Medulla oblongata (tissue), 1 donor: Measurements from ENCODE around the gene SPSB4.

Experiments used
- DNase-seq: peaks from one replicate; pipeline ENCODE4 v3.0.0-alpha.2; 2015; ENCODE audit errors: extremely low spot score

SPSB4 gene

DNA sequence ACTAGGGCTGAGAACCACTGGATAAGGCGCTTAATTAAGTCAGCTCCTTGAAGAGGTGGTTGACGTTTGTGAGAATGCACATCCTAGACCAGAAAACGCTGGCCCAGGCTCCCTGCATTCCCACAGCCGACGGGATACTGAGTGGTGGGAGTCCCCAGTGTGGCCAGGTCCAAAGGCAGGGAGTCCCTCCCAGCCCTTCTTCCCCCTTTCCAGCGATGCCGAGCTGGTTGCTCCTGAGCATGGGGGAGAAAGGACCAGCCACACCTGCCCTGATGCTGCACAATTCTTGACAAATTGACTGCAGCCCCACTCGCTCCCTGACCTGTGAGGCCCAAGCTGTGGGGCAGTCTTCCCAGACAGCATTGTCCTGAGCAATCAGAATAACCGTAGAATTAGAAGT lies 101.0 kb downstream of the SPSB4 start:
- DNase-seq = no peak

DNA sequence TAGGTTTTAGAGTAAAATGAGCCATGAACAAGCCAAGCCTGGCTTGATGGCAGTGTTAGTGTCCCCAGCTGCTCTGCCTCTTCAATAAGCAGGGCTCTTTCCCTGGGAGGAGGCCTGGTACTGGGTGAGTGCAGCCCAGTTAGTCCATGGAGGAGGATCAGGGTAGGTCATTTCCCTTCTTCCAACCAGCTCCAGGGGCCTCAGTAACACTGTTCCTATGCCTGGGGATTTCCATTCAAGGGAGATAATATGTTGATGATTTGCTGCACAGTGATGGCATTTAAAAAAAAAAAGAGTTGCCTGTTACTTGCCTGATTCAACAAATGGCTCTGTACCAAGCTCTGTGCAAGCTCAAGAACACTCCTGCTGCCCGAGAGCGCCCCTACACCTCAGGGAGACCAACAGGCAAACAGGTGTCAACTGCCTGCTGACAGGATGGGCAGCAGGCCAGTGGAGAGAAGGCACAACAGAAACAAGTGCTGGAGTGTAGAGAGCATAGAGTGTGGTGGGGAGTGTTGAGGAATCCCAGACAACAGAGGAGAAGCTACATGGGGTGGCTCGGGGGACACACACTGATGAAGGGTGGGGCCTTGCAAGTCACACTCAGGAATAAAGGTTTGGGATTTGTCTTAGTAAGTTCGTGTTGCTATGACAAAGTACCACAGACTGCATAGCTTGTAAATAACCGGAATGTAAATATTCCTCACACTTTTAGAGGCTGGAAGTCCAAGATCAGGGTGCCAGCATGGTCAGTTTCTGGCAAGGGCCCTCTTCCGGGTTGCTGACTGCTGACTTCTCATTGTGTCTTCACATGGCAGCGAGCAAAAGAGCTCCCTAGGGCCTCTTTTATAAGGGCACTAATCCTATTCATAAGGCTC lies 101.9 kb downstream of the SPSB4 start:
- DNase-seq = no peak

DNA sequence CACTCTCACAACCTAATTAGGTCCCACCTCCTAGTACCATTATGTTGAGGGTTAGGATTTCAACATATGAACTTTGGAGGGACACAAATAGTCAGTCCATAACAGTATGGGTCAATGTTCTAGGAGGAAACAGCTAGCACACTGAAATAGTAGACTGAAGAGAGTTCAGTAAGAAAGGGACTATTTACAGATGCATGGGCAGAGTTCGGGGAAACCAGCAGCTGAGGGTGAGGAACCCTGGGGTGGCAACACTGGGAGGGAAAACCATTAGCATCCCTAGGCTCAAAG lies 102.5 kb downstream of the SPSB4 start:
- DNase-seq = no peak

DNA sequence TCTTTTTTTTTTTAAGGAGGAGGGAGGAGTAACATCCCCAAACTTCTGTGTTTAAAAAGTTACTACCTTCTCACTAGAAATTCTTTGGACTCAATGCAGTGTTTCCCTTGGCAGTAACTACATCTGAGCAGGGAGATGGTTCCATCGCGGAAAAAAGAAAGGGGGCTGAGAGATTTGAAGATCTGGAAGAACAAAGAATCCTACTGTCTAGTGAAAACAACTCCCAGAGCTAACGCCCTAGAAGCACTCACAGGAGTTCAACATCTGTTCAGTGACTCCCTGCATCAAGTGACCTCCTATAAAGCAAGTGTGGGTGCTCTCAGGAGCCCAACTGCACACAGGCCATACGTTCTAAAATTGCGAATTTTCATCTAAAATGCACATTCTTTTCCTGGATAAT lies 113.7 kb downstream of the SPSB4 start:
- DNase-seq = no peak

DNA sequence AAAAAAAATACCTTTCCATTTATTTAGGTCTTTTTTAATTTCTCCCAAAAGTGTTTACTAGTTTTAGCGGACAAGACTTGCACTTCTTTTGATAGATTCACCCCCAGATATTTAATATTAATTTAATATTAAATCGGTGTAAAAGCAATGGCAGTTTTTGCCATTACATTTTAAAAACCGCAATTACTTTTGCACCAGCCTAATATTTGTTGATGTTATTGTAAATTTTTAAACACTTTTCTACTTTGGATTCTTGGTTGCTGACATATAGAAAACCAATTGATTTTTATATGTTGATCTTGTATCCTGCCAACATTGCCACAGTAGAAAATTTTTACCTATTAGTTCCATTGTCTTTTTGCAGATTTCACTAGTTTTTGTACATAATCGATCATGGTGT lies 116.5 kb downstream of the SPSB4 start:
- DNase-seq = no peak

DNA sequence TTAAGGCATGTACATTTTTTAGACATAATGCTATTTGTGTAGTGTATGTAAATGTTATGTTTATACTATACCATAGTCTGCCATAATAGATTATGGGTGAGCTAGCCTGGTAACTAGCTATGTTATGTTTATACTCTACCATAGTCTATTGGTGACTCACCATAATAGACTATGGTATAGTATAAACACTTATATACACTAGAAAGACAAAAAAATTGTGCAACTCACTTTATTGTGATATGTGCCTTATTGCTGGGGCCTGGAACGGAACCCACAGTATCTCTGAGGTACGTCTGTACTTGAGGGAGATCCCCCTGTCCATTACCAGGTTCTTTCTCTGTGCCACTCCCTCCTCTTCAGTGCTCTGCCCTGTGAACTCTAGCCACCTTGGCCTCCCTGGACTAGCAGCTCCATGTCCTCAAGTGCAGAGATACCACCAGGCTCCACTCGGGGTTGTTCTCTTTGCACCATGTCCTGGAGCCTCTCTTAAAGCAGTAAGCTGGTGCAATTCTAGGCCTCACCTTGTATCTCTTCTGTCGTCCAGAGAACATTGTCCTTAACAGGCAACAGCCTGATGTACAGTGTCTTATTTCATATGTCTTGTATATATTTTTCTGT lies 119.6 kb downstream of the SPSB4 start:
- DNase-seq = no peak

DNA sequence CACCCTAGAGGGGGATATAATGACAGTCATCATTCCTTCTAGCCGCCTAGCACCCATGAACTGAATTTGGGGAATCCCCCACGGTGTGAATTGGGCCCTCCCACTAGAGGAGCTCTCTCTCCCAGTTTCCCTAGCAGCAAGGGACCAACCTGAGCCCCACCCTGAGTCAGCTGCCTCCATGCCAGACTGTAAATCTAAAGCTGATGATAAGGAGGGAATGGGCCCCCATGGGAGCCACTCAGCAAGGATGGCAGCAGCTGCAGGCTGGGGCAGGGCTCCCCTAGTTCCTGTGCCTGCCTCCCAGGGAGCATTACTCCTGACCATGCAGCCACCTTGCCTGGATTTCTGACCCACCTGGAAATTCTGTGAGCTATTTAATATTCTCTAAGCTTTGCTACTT lies 123.5 kb downstream of the SPSB4 start:
- DNase-seq = no peak

DNA sequence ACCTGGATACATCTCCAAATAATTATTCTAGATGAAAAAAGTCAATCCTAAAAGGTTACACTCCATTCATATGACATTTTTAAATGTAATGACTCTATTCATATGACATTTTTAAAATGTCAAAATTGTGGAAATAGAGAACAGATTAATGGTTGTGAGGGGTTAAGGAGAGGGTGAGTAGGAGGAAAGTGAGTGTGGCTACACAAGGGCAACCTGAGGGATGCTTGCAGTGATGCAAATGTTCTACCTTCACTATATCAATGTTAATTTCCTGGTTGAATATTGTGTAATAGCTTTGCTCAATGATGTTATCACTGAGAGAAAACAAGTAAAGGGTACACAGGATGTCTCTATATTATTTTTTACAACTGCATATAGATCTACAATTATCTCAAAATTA lies 125.6 kb downstream of the SPSB4 start:
- DNase-seq = no peak

DNA sequence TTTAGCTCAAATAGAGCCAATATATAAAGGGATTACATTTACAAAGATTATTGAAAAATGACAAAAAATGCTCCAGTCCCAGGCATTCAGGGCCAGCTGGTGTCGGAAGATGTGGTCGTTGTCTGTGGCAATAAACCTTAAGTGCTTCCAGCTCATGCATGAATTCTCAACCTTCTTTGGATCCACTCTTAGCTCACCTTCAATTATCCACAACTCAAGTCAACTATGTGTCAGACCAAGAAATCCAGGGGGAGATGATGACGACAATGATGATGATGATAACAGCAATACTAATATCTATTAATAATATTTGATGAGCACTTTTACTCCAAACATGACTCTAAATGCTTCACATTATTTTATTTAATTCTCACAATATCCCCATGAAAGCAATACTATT lies 126.9 kb downstream of the SPSB4 start:
- no peak for DNase-seq

DNA sequence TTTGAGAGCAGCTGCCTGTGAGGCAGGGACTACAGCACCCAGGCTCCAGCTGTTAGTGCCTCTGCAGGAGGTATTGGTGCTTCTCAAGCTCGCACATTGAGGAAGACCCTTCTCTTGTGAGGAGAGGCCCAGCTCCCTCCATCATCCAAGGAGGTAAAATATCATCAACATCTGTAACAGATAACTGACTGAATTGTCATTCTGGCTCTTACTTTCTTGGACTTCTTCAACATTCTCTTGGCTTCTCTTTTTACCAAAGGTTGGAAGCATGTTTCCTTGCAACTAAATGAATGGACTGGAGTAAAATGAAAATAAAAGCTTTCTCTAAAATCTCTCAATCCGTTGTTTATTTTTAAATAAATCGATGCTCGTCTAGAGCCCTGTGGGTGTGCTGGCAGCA lies 127.4 kb downstream of the SPSB4 start:
- DNase-seq = no peak

DNA sequence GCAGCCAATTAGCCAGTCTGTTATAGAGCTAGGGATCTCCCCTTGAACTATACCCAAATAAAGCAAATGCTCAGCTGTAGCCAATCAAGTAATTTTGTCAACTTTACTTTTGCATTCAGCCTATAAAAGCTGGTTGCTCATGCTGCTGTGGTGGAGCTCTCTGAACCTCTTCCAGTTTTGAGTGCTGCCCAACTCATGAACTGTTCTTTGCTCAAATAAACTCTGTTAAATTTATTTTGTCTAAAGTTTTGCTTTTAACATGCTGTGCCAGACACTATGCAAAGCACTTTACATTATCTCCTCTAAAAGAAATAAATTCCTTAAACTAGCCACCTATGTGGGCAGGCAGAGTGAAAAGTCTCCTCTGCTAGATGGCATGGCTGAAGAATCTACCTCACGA lies 128.8 kb downstream of the SPSB4 start:
- no peak for DNase-seq

DNA sequence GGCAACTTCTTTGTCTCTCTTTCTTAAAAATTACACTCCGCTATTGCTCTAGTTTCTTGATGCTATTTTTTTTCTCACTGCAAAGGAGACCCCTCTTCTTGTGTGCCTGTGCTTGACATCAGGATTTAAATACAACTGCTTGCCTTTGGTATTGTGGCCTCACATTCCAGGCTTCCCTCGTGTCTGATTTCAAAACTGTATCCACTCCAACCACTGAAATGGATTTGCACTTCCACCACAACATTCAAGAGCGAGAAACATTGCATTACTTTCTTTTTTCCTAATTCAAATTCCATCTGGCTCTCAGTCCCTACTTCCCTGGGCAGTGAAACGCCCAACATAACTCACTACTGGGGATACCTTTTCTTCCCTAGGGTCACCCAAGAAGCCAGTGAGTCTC lies 130.0 kb downstream of the SPSB4 start:
- DNase-seq = no peak

DNA sequence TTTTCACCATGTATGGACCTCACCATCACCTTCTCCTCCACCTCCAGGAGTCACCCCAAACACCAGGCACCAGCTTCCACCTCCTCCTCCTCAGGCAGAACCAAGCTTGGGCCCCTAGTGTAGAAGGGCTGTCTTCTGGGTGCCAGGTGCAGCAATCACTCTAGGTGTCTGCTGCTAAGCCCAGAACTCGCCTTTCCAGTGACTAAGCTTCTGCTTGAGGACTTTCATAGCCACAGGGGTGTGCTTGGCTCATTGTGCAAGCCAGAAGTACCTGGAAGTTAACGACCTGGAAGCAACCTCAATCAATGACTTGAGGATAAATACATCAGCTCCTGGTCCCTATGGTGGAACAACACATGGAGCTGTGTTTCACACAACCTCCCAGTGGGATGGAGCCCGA lies 130.7 kb downstream of the SPSB4 start:
- DNase-seq = no peak

DNA sequence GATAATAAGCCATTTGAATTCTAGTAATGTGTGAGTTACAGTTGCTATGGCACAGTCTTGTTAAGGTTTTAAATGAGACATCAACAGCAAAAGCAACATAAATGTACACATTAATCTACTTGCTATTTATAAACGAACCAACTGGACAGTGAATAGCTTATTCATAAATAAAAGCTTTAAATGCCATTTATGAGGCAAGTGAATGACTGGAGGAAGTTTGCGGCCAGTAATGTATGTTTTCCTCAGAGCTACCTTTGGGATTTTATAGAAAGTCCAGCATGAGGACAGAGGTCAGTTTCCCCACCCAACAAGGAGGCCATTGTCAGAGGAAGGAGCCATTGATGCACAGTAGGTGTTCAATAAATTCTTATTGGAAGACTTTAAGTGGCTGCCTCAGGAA lies 132.5 kb downstream of the SPSB4 start:
- DNase-seq = no peak

DNA sequence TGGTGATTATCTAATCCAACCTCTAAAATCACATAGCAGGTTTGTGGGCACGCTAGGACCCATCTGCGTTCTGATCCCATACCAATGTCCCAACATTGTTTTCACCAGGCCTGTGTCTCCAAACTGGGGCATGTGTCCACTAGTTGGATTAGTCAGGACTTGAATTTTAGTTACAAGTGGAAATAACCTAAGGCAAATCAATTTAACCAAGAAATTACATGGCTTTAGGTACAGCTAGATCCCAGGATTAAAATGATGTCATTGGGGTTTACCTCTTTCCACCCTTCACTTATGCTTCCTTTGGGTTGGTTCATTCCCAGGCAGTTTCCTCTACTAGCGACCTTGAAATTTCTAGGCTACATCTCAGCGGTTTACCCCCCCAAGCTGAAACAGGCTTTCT lies 133.3 kb downstream of the SPSB4 start:
- no peak for DNase-seq

DNA sequence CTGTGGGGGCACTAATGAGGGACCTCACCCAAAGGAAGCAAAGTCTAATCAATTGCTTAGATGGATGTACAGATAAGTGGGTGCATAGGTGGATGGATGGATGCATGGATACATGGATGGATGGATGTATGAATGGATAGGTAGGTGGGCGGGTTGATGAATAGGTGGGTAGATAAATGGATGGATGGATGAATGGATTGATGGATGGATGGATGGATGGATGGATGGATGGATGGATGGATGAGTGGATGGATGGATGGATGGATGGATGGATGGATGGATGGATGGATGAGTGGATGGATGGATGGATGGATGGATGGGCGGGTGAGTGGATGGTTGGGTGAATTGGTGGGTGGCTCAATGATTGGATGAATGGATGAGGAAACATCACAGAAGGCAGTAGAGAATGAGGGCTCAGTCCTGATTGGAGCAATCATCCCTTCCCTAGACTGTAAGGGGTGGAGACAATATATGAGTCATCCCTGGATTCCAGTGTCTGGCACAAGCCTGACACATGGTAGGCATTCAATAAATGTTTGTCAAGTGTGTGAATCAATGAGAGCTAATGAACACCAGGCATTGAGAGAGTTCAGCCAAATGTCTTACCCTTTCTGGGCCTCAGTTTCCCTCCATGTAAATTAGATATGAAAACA lies 140.1 kb downstream of the SPSB4 start:
- no peak for DNase-seq

DNA sequence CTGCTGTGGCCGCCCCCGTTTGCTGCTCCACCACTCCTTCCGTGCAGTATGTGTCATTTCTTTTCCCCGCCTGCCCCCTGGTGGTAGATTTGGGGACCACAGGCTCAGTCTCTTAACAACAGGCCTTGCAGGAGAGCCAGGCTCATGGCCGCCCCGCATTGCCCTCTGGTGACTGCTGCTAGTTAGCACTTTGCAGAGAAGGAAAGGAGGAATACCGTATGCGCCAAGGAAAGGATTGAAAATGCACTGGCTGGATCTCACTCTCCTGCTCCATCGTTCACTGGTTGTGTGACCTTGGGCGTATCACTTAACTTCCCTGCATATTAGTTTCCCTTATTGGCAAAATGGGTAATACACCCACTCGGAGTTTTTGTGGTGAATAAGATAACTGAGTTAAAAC lies 141.2 kb downstream of the SPSB4 start:
- peak; percentile 98 for DNase-seq

DNA sequence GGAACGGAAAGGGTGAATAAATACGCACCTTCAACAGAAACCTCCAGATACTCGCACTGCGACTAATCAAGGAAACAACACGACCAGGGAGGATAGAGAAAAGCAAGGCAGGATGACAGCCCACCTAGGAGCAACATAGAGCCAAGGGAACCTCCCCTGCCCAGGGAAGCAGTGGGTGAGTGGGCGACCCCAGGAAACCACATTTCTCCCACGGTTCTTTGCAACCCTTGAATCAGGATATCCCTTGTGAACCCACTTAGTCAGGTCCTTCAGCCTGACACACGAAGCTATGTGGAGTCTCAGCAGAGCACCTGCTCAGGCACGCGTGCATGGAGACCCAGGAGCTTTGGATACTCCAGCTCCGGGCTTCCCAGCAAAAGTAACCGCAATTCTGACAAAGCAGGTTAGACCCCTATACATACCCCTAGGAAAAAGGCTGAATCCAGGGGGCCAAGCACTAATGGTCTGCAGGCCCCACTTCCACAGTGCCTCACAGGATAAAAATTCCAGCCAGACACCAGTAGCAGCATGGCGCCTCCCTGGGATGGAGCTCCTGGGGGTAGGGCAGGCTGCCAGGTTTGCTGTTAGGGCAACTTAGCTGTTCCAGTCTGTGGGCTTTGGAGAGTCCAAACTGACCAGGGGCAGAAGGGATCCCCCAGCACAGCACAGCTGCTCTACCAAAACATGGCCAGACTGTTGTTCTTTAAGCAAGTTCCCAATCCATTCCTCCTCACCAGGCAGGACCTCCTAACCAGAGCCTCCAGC lies 142.1 kb downstream of the SPSB4 start:
- no peak for DNase-seq
